SW480 (cell line): Measurements from ENCODE around the gene KIF15.
A peak's percentile ranks its signal among the peaks of the same experiment; 100 is the strongest.
"Not testable (repeated sequence)": the region's sequence is repeated elsewhere in the genome, so short reads cannot be mapped to it uniquely, and the experiment has no call there.

Source experiments
- DNase-seq: peaks from one replicate; pipeline ENCODE4 v3.0.0-alpha.2; 2016; ENCODE audit warnings: low spot score

The KIF15 gene

GRCh38 chr3:44827196-44827595 lies 65.6 kb downstream of the KIF15 start:
- no peak for DNase-seq

DNA sequence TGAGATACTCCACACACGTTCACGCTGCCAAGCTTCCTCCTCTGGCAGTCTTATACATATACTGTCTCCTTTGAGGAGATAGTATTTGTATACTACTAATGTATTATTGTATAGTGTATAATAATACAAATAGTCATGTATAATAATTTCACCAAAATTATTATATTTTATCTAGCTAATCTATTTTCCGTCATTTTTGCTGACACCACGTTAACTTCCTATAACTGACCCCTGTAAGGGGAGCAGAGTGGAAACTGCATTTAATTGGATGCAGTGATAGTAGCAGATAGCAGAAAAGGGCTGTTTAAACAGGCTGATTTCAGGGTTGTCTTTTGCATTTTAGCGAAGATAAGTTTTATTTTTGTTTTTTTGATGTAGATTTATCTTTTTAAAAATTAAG lies 69.6 kb downstream of the KIF15 start:
- DNase-seq: no peak

- no peak for DNase-seq
Observed at GRCh38 chr3:44832032-44832431, 70.4 kb downstream of the KIF15 start.

DNA sequence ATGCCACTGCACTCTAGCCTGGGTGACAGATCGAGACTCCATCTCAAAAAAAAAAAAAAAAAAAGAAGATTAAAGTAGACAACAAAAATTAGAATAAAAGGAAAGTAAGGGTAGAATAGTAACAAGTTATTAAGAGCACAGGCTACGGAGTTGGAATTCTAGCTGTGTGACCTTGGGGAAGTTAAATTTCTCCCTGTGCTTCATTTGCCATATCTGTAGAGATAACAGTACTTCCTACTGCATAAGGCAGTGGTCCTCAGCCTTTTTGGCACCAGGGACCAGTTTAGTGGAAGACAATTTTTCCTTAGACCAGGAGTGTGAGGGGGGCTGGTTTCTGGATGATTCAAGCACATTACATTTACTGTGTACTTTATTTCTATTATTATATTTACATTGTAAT lies 71.4 kb downstream of the KIF15 start:
- DNase-seq: no peak

GRCh38 chr3:44833394-44833793 lies 71.8 kb downstream of the KIF15 start:
- DNase-seq: no peak

DNA sequence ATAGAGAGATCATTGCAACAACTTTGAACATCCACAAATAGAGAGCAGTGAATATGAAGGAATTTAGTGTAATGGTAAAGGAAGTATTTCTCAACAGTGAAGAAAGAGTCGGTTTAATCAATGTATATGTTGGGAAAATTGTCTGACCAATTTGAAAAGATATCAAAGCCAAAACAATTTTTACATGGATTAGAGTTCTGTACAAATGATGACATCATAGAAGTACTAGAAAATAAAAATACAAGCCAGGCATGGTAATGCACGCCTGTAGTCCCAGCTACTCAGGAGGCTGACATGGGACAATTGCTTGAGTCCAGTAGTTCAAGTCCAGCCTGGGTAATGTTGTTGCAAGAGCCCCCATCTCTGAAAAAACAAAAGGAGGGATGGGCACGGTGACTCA lies 74.1 kb downstream of the KIF15 start:
- DNase-seq: no peak

DNA sequence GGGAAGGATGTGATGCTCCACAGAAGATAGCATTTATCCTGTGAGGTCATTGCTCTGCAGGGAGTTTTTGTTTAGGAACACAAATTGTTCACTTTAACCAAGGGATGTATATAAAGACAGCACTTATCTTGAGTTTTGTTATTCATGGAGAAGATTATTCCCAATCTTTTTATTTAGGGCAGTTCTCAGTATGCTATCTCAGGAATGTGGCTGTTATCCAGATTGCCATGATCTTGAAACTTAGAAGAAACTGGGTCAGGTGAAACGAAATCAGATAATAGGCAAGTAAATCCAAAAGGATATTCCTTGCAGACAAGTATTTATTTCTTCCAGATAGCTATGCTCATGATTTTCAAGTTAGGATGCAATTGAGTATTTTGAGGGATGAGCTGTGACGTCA lies 80.8 kb downstream of the KIF15 start:
- DNase-seq: no peak

DNA sequence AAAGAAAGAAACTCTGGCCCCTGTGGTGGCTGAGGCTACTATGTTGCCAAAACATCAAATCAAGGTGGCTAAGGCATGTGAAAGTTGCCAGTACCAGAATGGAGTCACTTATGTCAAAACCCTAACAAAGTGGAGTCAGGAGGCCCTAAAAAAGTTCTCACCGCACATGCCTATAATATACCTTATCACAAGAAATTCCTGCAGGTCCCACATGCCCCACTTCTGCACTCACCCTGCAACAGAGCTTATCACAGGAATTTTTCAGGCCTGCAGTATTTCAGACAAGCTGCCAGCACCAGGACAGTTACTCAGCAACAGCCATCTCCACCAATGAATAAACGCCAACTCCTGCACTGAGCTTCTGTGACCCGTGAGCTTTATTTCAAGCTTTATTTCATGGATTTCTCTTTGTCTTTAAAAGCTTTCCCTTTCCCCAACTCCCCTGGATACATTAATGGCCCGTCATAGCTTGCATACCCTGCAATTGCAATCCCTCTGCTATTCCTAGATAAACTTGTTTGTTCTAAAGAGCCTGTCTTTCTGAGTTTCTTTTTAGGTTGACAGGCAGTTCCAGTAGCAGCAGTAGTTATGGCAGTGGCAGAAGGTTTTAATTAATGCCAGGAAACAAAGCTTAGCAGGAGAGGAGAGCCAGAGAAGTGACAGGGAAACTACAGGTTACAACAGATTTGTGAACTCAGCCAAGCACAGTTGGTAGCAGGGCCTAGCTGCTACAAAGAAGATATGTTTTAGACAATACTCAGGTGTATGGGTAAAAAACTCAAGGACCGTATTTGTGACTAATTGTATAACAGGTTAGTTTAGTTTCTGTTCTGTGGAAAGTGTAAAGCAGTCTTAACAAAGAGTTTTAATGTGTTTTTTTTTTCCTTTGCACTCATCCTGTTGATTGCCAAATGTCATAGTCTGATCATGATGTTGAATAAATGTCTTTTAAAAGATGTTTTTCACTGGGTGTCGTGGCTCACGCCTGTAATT lies 84.2 kb downstream of the KIF15 start:
- no peak for DNase-seq

- no peak for DNase-seq
Observed at GRCh38 chr3:44848634-44849033, 87.0 kb downstream of the KIF15 start.

DNA sequence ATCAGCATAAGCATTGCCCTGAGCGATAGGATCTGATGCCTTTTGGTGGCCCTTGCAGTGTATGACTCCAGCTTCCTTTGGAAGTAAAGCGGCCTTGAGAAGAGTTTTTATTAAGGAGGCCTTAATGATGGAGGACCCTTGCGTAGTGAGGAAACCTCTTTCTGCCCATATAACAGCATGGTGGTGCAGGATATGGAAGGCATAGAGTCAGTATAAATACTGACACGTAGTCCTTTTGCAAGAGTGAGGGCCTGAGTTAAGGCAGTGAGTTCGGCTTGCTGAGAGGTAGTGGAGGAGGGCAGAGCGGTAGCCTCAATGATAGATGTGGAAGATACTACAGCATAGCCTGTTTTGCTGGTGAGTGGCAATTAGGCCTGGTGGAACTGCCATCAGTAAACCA lies 95.1 kb downstream of the KIF15 start:
- not testable (repeated sequence) for DNase-seq

DNA sequence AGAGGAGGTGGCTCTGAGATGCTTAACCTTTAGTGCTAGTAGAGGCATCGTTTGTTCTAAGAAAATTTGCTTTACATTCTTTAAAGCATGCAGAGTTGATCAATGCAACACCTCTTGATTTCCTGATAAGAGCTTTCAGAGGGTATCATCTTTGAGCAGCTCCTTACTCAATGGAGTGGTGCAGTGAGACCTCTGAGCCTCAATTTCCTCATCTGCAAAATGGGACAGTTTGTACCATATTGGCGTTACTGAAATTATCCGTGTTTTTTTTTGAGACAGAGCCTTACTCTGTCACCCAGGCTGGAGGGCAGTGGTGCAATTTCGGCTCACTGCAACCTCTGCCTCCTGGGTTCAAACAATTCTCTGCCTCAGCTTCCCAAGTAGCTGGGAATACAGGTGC lies 98.5 kb downstream of the KIF15 start:
- DNase-seq: no peak

DNA sequence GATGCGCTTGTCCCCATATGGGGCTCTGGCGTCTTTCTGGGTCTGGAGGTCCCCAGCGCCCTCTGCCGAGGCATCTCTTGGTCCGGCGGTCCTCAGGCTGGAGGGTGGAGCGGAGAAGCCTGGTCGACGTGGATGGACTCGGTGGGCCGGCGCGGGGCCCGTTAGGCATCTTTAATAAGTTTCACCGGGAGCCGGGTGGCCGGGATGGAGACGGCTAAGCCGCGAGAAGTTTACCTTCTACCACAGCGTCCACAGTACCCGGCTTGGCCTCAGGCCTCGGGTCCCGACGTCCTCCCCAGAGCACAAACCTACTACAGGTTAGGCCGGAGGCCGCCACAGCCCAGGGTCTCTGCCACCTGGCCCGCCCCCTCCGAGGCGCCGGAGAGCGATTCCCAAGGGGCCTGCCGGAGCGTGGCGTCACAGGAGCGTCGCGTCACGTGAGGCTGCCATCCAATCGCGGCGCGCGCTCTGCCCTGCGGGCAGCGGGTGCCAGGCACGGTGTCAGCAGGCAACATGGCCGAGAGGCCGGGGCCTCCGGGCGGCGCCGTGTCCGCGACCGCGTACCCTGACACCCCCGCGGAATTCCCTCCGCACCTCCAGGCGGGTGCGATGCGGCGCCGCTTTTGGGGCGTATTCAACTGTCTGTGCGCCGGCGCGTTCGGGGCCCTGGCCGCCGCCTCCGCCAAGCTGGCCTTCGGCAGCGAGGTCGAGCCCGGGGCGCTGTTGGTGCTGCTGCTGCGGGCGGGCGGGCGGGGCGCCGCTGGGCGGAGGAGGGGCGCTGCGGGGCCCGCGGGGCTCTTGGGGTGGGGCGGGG lies 100.0 kb downstream of the KIF15 start, which contains the start of gene TMEM42:
TMEM42 (plus strand) TSS at position 501 of the 814 bp plus-strand sequence; CDS start at position 514, 13 bp downstream.
- peak; percentile 90 for DNase-seq

GRCh38 chr3:44862226-44862637 lies 100.6 kb downstream of the KIF15 start:
- peak; percentile 54 for DNase-seq

DNA sequence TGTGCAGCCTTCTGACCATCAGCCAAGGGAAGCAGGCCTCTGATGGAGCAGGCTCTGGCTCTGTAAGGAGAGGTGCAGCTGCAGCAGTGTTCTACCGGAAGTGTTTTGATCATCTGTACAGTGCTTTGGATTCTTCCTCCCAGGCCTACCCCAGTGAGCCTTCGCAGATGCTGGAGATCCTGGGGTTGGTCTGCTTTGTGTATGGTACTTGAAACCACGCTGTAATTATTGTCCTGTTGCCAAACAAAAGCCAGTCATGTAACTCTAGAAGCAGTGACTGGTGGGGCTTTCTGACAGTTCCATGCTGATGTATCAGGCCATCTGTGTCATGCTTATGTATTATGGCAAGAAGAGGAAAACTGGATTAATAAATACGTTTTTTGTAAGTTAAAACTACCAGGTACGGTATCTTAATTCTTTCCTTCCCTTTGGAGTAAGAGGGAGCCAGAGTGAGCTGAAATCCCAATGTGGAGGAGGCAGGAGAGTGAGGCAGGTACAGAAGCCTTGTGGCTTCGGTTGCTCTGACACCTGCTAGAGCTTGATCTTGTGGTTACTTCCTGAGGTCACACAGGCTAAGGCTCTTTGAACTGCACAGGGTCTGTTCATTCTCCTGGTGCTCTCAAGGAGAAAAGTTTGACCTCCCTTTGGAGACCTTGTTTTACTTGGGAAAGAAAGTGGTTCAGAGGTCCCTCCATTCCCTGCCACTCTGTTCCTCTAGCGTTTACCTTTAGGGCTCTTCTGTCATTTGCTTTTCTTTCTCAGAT lies 103.9 kb downstream of the KIF15 start:
- no peak for DNase-seq

DNA sequence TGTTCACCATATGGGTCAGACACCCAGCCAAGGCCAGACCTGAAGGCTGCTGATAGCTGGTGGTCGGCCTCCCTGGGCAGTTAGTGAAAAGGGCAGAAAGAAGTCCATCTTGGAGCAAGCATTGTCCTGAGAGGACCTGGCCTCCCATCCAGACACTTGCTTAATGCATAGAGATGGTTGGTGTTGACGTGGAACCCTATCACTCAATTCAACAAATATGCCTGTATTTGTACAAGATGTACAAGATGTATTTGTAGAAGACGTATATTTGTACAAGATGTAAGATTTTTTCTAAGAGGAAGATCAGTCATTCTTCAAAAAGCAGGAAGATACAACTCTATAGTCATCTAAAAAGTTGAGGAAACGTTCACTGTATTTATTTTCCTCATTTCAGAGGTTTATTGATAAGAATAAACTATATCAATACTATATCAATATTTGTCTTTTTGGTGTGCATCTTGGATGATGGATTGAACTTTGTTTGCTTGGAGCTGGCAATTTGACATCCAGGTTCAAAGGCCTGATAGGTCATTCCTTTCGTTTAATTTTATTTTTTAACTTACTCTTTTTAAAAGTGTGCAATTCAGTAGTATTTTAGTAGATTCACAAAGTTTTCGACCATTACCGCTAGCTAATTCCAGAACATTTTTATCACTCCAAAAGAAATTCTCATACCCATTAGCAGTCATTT lies 106.0 kb downstream of the KIF15 start:
- DNase-seq: no peak

GRCh38 chr3:44870375-44871061 lies 108.9 kb downstream of the KIF15 start:
- DNase-seq: no peak

DNA sequence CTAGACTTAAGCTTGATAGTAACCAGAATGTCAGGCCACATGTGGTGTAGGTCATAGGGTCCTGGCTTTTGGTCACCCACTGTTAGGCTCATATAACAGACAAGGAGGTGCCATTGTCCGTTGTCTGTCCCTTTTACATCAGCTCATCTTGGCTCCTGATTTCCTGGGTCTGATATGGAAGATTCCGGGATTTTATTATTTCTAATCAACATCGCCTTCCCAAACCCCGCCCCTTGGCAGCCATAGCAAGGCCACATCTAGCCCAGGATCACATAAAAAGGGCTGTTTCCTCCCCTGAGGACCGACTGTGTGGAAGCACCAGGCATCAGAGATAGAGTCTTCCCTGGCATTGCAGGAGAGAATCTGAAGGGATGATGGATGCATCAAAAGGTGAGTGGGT lies 112.7 kb downstream of the KIF15 start, which contains the start of gene TGM4:
TGM4 (plus strand) TSS at position 301 of the 400 bp plus-strand sequence; CDS start at position 372, 71 bp downstream.
- no peak for DNase-seq

DNA sequence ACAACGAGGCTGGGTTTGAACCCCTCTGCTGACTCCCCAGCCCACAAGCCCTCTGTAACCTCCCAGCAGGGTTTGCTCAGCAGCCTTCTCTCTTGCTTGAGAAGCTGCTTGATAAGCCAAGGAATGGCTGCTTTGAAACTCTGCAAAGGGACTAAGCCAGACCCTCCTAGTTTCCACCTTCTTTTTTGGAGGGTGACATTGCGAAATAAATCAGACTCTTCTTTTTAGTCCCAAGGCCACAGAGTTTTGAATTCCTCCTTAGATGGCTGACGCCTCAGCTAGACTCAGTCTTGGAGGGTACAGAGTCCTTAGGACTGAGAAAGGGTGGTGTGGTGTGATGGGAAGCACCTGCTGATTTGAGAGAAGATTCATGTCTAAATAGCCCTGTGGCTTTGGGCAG lies 114.0 kb downstream of the KIF15 start:
- no peak for DNase-seq

DNA sequence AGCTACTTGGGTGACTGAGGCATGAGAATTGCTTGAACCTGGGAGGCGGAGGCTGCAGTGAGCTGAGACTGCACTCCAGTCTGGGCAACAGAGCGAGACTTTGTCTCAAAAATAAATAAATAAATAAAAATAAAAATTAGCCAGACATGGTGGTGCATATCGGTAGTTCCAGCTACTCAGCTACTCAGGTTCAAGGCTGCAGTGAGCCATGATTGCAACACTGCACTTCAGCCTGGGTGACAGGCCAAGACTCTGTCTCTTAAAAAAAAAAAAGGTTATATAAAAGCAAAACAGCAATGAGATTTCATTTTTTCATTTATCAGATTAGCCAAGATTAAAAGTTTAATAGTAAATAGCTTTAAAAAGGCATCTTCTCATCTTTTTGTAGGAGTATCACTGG lies 115.7 kb downstream of the KIF15 start:
- no peak for DNase-seq

DNA sequence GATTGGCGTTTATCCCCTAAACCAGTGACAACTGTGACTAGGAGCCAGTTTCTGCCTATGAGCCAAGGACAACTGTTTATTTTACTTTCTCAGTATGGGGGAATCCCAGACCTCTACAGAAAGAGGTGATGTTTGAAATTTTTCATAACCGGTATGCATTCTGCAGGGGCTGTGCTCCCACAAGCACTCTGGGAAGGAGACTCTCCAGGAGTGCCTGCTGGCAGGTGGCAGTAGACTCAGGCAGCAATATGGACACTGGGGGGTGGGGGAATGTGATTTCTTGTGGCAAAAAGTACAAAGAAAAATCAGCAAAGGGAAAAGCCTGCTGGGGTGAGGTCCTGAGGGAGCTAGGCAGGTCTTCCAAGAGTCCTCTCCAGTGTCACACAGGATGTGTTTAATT lies 118.7 kb downstream of the KIF15 start:
- DNase-seq: no peak
